GM12878 (cell line): ENCODE measurements around the gene ZBTB4. TPM values are rescaled to one million over a fixed set of nuclear protein-coding genes. Genes with fewer than 3 reads are reported as not detected.

Experiments used
- ATAC-seq: fragments of 200-7000 bp; cut with Tn5 transposase; 3 replicates; pipeline ENCODE4 v1.9.1; 2020; ENCODE audit warnings: mild to moderate bottlenecking, moderate library complexity
- BruUV-seq: library from RNA; stranded (reverse); fragments of 400-500 nt; replicated peaks from 2 replicates; lab custom pipeline; 2021; lab: Mats Ljungman, UMichigan
- CTCF ChIA-PET: fragments of 300-600 bp; sonication (Branson Sonifier 250); formaldehyde crosslinking; extraction: SDS; loops from one replicate; lab custom pipeline; 2021; ENCODE audit warnings: inconsistent platforms; lab: Yijun Ruan, JAX
- POLR2A ChIA-PET: fragments of 350-600 bp; formaldehyde crosslinking; extraction: SDS; loops from one replicate; lab custom pipeline; 2021; ENCODE audit warnings: inconsistent platforms; lab: Charles Lee
- RAD21 ChIA-PET: fragments of 300-600 bp; sonication (Branson Sonifier 250); formaldehyde crosslinking; loops from one replicate; lab custom pipeline; 2023; ENCODE audit warnings: antibody characterized with exemption; ENCODE audit not compliant: unreplicated experiment; lab: Charles Lee
- SMC1A ChIA-PET: fragments of 300-600 bp; sonication (Branson Sonifier 250); formaldehyde crosslinking; loops from one replicate; lab custom pipeline; 2023; ENCODE audit not compliant: unreplicated experiment, uncharacterized antibody; lab: Charles Lee
- DNase-seq: peaks from one replicate; pipeline ENCODE4 v3.0.0-alpha.2; 2011; ENCODE audit warnings: low read depth, low spot score
- FAIRE-seq: peaks from 3 replicates; lab custom pipeline; 2011; peaks lifted over from hg19 to GRCh38; lab: Jason Lieb, UNC
- H2AFZ ChIP-seq: 2 replicates; pipeline ENCODE4 v1.6.0; 2011; ENCODE audit warnings: low read depth, low read length, control low read depth; ENCODE audit not compliant: control insufficient read depth
- H3K27ac ChIP-seq: 2 replicates; pipeline ENCODE4 v1.5.1; 2011; ENCODE audit warnings: control low read depth; ENCODE audit not compliant: control insufficient read depth, insufficient read depth
- H3K27me3 ChIP-seq, 2 experiments: replicated peaks in 1 of 2; 2 replicates each; pipeline versions ENCODE4 v1.6.0 to v1.6.1; 2011; ENCODE audit warnings: low read length in 1 of 2; ENCODE audit not compliant: control insufficient read depth in 2 of 2, insufficient read depth in 2 of 2
- H3K36me3 ChIP-seq, 2 experiments: 2 replicates each; pipeline ENCODE4 v1.5.1; 2011; ENCODE audit warnings: low read length in 1 of 2; ENCODE audit not compliant: control insufficient read depth in 2 of 2, insufficient read depth in 2 of 2
- H3K4me1 ChIP-seq: 2 replicates; pipeline ENCODE4 v1.6.1; 2011; ENCODE audit warnings: mild to moderate bottlenecking, low read length, moderate library complexity, mixed read lengths; ENCODE audit not compliant: control insufficient read depth, insufficient read depth
- H3K4me2 ChIP-seq: 2 replicates; pipeline ENCODE4 v1.6.0; 2011; ENCODE audit warnings: control low read depth; ENCODE audit not compliant: control insufficient read depth, insufficient read depth
- H3K4me3 ChIP-seq: fragments of 200-600 bp; sonication (generic); 2 replicates; pipeline ENCODE4 v1.5.1; 2016
- H3K79me2 ChIP-seq: 2 replicates; pipeline ENCODE4 v1.6.0; 2011; ENCODE audit warnings: low read length; ENCODE audit not compliant: control insufficient read depth, insufficient read depth
- H3K9ac ChIP-seq: 2 replicates; pipeline ENCODE4 v1.8.0; 2011; ENCODE audit warnings: low read length, control low read depth, mixed read lengths; ENCODE audit not compliant: control insufficient read depth, insufficient read depth
- H3K9me3 ChIP-seq: replicated peaks from 3 replicates; pipeline ENCODE4 v1.5.1; 2011; ENCODE audit warnings: mild to moderate bottlenecking, low read length; ENCODE audit not compliant: control insufficient read depth, insufficient read depth
- H4K20me1 ChIP-seq: 2 replicates; pipeline ENCODE4 v1.6.0; 2011; ENCODE audit not compliant: control insufficient read depth, insufficient read depth
- CBX5 ChIP-seq: sonication (generic); IDR thresholded peaks from 2 replicates; pipeline ENCODE4 v1.6.1; 2016; ENCODE audit warnings: low read depth, moderate library complexity, mild to moderate bottlenecking, inconsistent platforms
- CREM ChIP-seq: IDR thresholded peaks from 2 replicates; pipeline ENCODE4 v1.6.1; 2014; ENCODE audit warnings: antibody characterized with exemption, low read depth
- FOXM1 ChIP-seq: IDR thresholded peaks from 2 replicates; pipeline ENCODE4 v1.6.1; 2012; ENCODE audit warnings: low read depth, mild to moderate bottlenecking, inconsistent platforms, low read length, moderate library complexity
- MLLT1 ChIP-seq: fragments of 450-650 bp; IDR thresholded peaks from 2 replicates; pipeline ENCODE4 v1.6.1; 2016; ENCODE audit warnings: mild to moderate bottlenecking
- MXI1 ChIP-seq: fragments of 150-350 bp; IDR thresholded peaks from 2 replicates; pipeline ENCODE4 v1.6.1; 2011; ENCODE audit warnings: low read depth, mild to moderate bottlenecking, inconsistent platforms, low read length, improper control_type of control experiment
- NFIC ChIP-seq: IDR thresholded peaks from 2 replicates; pipeline ENCODE4 v1.6.1; 2012; ENCODE audit warnings: low read depth, mild to moderate bottlenecking, inconsistent platforms, low read length, moderate library complexity
- PML ChIP-seq: IDR thresholded peaks from 2 replicates; pipeline ENCODE4 v1.6.1; 2012; ENCODE audit warnings: low read length, inconsistent platforms
- POLR2AphosphoS5 ChIP-seq: IDR thresholded peaks from 2 replicates; pipeline ENCODE4 v1.6.1; 2011; ENCODE audit warnings: mild to moderate bottlenecking, low read length, inconsistent platforms
- RELA ChIP-seq: fragments of 450-650 bp; IDR thresholded peaks from 2 replicates; pipeline ENCODE4 v1.8.0; 2014; ENCODE audit warnings: borderline replicate concordance; ENCODE audit not compliant: partially characterized antibody
- SRF ChIP-seq, 2 experiments: IDR thresholded peaks; 2 replicates each; pipeline ENCODE4 v1.6.1; 2011; ENCODE audit warnings: low read depth in 2 of 2, low read length in 2 of 2, mild to moderate bottlenecking in 1 of 2, moderate library complexity in 1 of 2
- SUPT20H ChIP-seq: IDR thresholded peaks from 2 replicates; pipeline ENCODE4 v1.6.1; 2011; ENCODE audit warnings: low read depth, mild to moderate bottlenecking, low read length, moderate library complexity, borderline replicate concordance; ENCODE audit not compliant: control insufficient read depth
- WGBS: methylation state at CpG from one replicate; pipeline ENCODE4 v1.1.6; 2016; ENCODE audit warnings: low lambda C conversion rate; ENCODE audit not compliant: insufficient replicate concordance, insufficient coverage; ENCODE audit errors: missing lambda C conversion rate; 5-methylcytosine and 5-hydroxymethylcytosine counted together
- in situ Hi-C: fragments of 300-500 bp; cut with MboI; formaldehyde crosslinking; loops from 9 replicates; pipeline ENCODE4 v1.14.3; 2018; ENCODE audit warnings: mixed read lengths
- intact Hi-C: fragments of 100-400 bp; cut with micrococcal nuclease; formaldehyde crosslinking; loops from one replicate; pipeline ENCODE4 v1.14.2; 2022; ENCODE audit not compliant: unreplicated experiment
- polyA plus RNA-seq, 11 experiments: library from polyadenylated mRNA; depleted of rRNA in 4 of 11; unstranded in 6 of 11; stranded (reverse) in 5 of 11; fragments of >200 nt; fragmentation: Nextera tagmentation in 4 of 11; fragmentation: Illumina TruSeq in 1 of 11; extraction: Ambion mirVana in 4 of 11; extraction: Trizol in 1 of 11; gene quantifications; 1 replicate in 1 of 11; 2 replicates in 10 of 11; pipeline versions ENCODE4 v1.2.1 to v1.2.3, GENCODE V29; 2011 to 2016; ENCODE audit warnings: inconsistent platforms in 2 of 11, missing spikeins in 2 of 11, low read depth in 1 of 11
- total RNA-seq, 4 experiments: library from RNA; depleted of rRNA in 3 of 4; stranded (reverse); fragments of >200 nt in 3 of 4; fragmentation: Illumina TruSeq in 1 of 4; extraction: Trizol in 1 of 4; gene quantifications; 2 replicates each; pipeline versions ENCODE4 v1.2.1 to v1.2.3, GENCODE V29; 2013 to 2021

Gene ZBTB4
- total and polyA plus RNA-seq, 10 of the 15 experiments (the other 5 are each of a cell fraction or from before 2014, with no cell fraction given): 2.0 to 14.9 (median 6.9) TPM

GRCh38 chr17:7463372-7463846, 16.0 kb downstream of the ZBTB4 start:
- H3K27me3 ChIP-seq: no peaks in the 10 kb centered on the region
- DNase-seq: no peak
- H4K20me1 ChIP-seq: no peaks in the 10 kb centered on the region
- no peak overlapping the region for H3K9ac ChIP-seq
- POLR2A ChIA-PET: interaction anchor here (0.9 kb wide), 1 partner anchor 22 kb away, joined by 7 read pairs; no protein-coding TSS in a partner anchor
- TF ChIP-seq SRF (IDR thresholded peaks at IDR 0.05; ENCODE audit: low read depth in 2 of 2, low read length in 2 of 2): no peak
- TF ChIP-seq MXI1: no peak
- TF ChIP-seq CREM: no peak
- no peak for TF ChIP-seq CBX5
- TF ChIP-seq NFIC: no peak
- no peak for TF ChIP-seq SUPT20H
- no peak for TF ChIP-seq RELA
- no peak for TF ChIP-seq MLLT1
- no peak for TF ChIP-seq FOXM1
- TF ChIP-seq PML: no peak
- TF ChIP-seq POLR2AphosphoS5: no peak
- TF ChIP-seq, all 136 proteins: peak for 0
- H3K4me3 ChIP-seq: no peak overlapping the region
- ATAC-seq (no peak), FAIRE-seq (no peak)
- intact Hi-C loops (no loop called here), in situ Hi-C loops (no loop called here)
- RAD21 ChIA-PET: no interaction called here
- no TSS peak for BruUV-seq
- H3K4me1 ChIP-seq: no peaks in the 10 kb centered on the region; the same call in 1 of the 2 replicates
- WGBS: 94% methylated on average over 12 of the region's 14 CpGs
- peaks cover 3 to 5% of the 10 kb centered on the region in 2 experiments; a peak in 3 of 4 replicates for H3K36me3 ChIP-seq
- H3K4me2 ChIP-seq: no peak overlapping the region
- H3K27ac ChIP-seq: no peak overlapping the region
- SMC1A ChIA-PET: interaction anchor here (1.2 kb wide), 1 partner anchor 10 kb away, joined by 3 read pairs; no protein-coding TSS in a partner anchor
- H2AFZ ChIP-seq: no peak overlapping the region
- no peaks in the 10 kb centered on the region for H3K9me3 ChIP-seq
- CTCF ChIA-PET: no interaction called here
- H3K79me2 ChIP-seq: no peaks in the 10 kb centered on the region
